PC-3 (cell line): ENCODE measurements around the gene KDELR3.

ENCODE experiments used
- EZH2 ChIP-seq: fragments of 300-600 bp; sonication (generic); IDR thresholded peaks from one replicate; pipeline ENCODE4 v1.6.1; 2017; ENCODE audit warnings: antibody characterized with exemption, mild to moderate bottlenecking, low read length; ENCODE audit not compliant: unreplicated experiment
- EZH2phosphoT487 ChIP-seq: fragments of 300-600 bp; sonication (generic); IDR thresholded peaks from 2 replicates; pipeline ENCODE4 v1.6.1; 2018; ENCODE audit warnings: mild to moderate bottlenecking, antibody characterized with exemption, low read length, borderline replicate concordance
- TF ChIP-seq, protein P1 (sequence below): fragments of 300-600 bp; sonication (generic); conservative IDR thresholded peaks from 2 replicates; pipeline ENCODE4 v1.5.1; 2017; ENCODE audit warnings: antibody characterized with exemption, low read depth, mild to moderate bottlenecking, low read length

DNA sequence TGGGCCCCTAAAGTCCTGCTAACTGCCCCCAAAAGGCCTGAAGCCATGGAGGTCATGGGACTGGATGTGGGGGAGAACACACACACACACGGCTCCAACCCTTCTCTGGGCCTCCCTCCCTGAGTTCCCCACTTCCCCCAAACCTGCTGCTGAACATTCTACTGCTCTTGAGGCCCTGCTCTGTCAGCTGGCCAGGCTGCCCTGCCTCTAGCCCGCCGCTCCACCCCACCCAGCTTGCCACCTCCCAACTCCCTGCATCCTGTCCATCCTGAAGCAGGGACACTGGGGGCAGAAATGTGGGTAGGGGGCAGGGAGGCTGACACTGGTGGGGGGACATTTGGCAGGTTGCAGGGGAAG lies 13.9 kb upstream of the KDELR3 start:
- TF ChIP-seq, protein P1, sequence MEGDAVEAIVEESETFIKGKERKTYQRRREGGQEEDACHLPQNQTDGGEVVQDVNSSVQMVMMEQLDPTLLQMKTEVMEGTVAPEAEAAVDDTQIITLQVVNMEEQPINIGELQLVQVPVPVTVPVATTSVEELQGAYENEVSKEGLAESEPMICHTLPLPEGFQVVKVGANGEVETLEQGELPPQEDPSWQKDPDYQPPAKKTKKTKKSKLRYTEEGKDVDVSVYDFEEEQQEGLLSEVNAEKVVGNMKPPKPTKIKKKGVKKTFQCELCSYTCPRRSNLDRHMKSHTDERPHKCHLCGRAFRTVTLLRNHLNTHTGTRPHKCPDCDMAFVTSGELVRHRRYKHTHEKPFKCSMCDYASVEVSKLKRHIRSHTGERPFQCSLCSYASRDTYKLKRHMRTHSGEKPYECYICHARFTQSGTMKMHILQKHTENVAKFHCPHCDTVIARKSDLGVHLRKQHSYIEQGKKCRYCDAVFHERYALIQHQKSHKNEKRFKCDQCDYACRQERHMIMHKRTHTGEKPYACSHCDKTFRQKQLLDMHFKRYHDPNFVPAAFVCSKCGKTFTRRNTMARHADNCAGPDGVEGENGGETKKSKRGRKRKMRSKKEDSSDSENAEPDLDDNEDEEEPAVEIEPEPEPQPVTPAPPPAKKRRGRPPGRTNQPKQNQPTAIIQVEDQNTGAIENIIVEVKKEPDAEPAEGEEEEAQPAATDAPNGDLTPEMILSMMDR = no peak
- TF ChIP-seq EZH2 (no peak), EZH2phosphoT487 (no peak)
